ENCODE measurements around the gene RYR2.

The RYR2 gene

GRCh38 chr1:237525102-237525501, 483.1 kb downstream of the RYR2 start:
- Histone ChIP-seq H3K27me3 (ENCODE audit: control insufficient read depth, insufficient read depth, low read length) (no peaks in the 10 kb centered on the region), H3K27ac (no peak overlapping the region), H3K4me2 (ENCODE audit: low read length) (no peak overlapping the region), H3K4me3 (ENCODE audit: low read depth, low read length) (no peak overlapping the region), H3K4me1 (no peaks in the 10 kb centered on the region), H3K36me3 (ENCODE audit: control insufficient read depth, insufficient read depth, low read length) (no peaks in the 10 kb centered on the region), H2AFZ (no peak overlapping the region), H3K79me2 (no peaks in the 10 kb centered on the region), H3K9ac (no peak overlapping the region), H3K9me3 (ENCODE audit: control insufficient read depth, low read length) (no peaks in the 10 kb centered on the region)
- no peak for TF ChIP-seq CTCF (IDR thresholded peaks at IDR 0.05)

GRCh38 chr1:237527761-237528160, 485.8 kb downstream of the RYR2 start:
- H3K36me3 ChIP-seq (ENCODE audit: control insufficient read depth, insufficient read depth, low read length) = no peaks in the 10 kb centered on the region
- no peaks in the 10 kb centered on the region for H3K27me3 ChIP-seq (ENCODE audit: control insufficient read depth, insufficient read depth, low read length)
- no peaks in the 10 kb centered on the region for H3K4me1 ChIP-seq
- H3K9me3 ChIP-seq (ENCODE audit: control insufficient read depth, low read length) = no peaks in the 10 kb centered on the region
- no peak overlapping the region for H2AFZ ChIP-seq
- no peak overlapping the region for H3K4me2 ChIP-seq (ENCODE audit: low read length)
- H3K79me2 ChIP-seq = no peaks in the 10 kb centered on the region
- no peak for TF ChIP-seq CTCF (IDR thresholded peaks at IDR 0.05)
- no peak overlapping the region for H3K4me3 ChIP-seq (ENCODE audit: low read depth, low read length)
- H3K27ac ChIP-seq = no peak overlapping the region
- H3K9ac ChIP-seq = no peak overlapping the region

- H3K27ac ChIP-seq = no peak overlapping the region
- H3K36me3 ChIP-seq (ENCODE audit: control insufficient read depth, insufficient read depth, low read length) = no peaks in the 10 kb centered on the region
- no peaks in the 10 kb centered on the region for H3K9me3 ChIP-seq (ENCODE audit: control insufficient read depth, low read length)
- H3K4me3 ChIP-seq (ENCODE audit: low read depth, low read length) = no peak overlapping the region
- H3K79me2 ChIP-seq = no peaks in the 10 kb centered on the region
- no peaks in the 10 kb centered on the region for H3K27me3 ChIP-seq (ENCODE audit: control insufficient read depth, insufficient read depth, low read length)
- no peaks in the 10 kb centered on the region for H3K4me1 ChIP-seq
- no peak overlapping the region for H3K9ac ChIP-seq
- no peak overlapping the region for H3K4me2 ChIP-seq (ENCODE audit: low read length)
- no peak overlapping the region for H2AFZ ChIP-seq
- TF ChIP-seq CTCF (IDR thresholded peaks at IDR 0.05) = no peak
Observed at GRCh38 chr1:237528545-237528944, 486.6 kb downstream of the RYR2 start.

GRCh38 chr1:237539055-237539454, 497.1 kb downstream of the RYR2 start:
- Histone ChIP-seq H3K27me3 (ENCODE audit: control insufficient read depth, insufficient read depth, low read length) (no peaks in the 10 kb centered on the region), H2AFZ (no peak overlapping the region), H3K9ac (no peak overlapping the region), H3K9me3 (ENCODE audit: control insufficient read depth, low read length) (no peaks in the 10 kb centered on the region), H3K27ac (no peak overlapping the region), H3K79me2 (no peaks in the 10 kb centered on the region), H3K36me3 (ENCODE audit: control insufficient read depth, insufficient read depth, low read length) (no peaks in the 10 kb centered on the region), H3K4me1 (no peaks in the 10 kb centered on the region), H3K4me2 (ENCODE audit: low read length) (no peak overlapping the region), H3K4me3 (ENCODE audit: low read depth, low read length) (no peak overlapping the region)
- TF ChIP-seq CTCF (IDR thresholded peaks at IDR 0.05) = no peak

GRCh38 chr1:237542525-237543418, 500.8 kb downstream of the RYR2 start:
- no peaks in the 10 kb centered on the region for H3K36me3 ChIP-seq (ENCODE audit: control insufficient read depth, insufficient read depth, low read length)
- H3K4me1 ChIP-seq = no peaks in the 10 kb centered on the region
- H3K4me3 ChIP-seq (ENCODE audit: low read depth, low read length) = no peak overlapping the region
- no peaks in the 10 kb centered on the region for H3K79me2 ChIP-seq
- no peak overlapping the region for H3K27ac ChIP-seq
- H3K4me2 ChIP-seq (ENCODE audit: low read length) = no peak overlapping the region
- no peaks in the 10 kb centered on the region for H3K9me3 ChIP-seq (ENCODE audit: control insufficient read depth, low read length)
- H3K27me3 ChIP-seq (ENCODE audit: control insufficient read depth, insufficient read depth, low read length) = no peaks in the 10 kb centered on the region
- no peak for TF ChIP-seq CTCF (IDR thresholded peaks at IDR 0.05)
- H2AFZ ChIP-seq = no peak overlapping the region
- no peak overlapping the region for H3K9ac ChIP-seq
